ENCODE results near the gene TTC31.

The TTC31 gene

GRCh38 chr2:74529357-74530238, 46.7 kb downstream of the TTC31 start, which contains the start of the genes AUP1 and HTRA2:
Gene AUP1 (minus strand): TSS chr2:74529706. CDS start chr2:74529629, 77 bp downstream.
Gene HTRA2 (plus strand): TSS chr2:74529933. CDS start chr2:74530007, 74 bp downstream.
- no peak within 1 kb of the TSS for H3K23ac ChIP-seq (ENCODE audit: low read length)
- H3K4me2 ChIP-seq (ENCODE audit: low read length), result peak within 1 kb of the TSS; percentile 73
- H2BK120ac ChIP-seq (ENCODE audit: low read depth, low read length), result no peak within 1 kb of the TSS
- no peak within 1 kb of the TSS for H2BK15ac ChIP-seq (replicated peaks; ENCODE audit: low read depth)
- H4K5ac ChIP-seq (ENCODE audit: low read length), result no peak within 1 kb of the TSS
- H3K79me1 ChIP-seq (ENCODE audit: low read length), result peaks cover 17% of the 10 kb centered on the region
- peak within 1 kb of the TSS; percentile 91 for H2AK5ac ChIP-seq (ENCODE audit: low read length)
- no peak within 1 kb of the TSS for H4K8ac ChIP-seq (ENCODE audit: low read depth, low read length)
- H3K4me1 ChIP-seq (ENCODE audit: control insufficient read depth, low read depth, low read length), result peaks cover 8% of the 10 kb centered on the region
- H3K79me2 ChIP-seq (ENCODE audit: control insufficient read depth, insufficient read depth, low read length), result peaks cover 16% of the 10 kb centered on the region
- DNase-seq, result peak; percentile 100
- H3K27ac ChIP-seq (ENCODE audit: low read depth, low read length), result no peak within 1 kb of the TSS
- H3K4me3 ChIP-seq (ENCODE audit: low read length), result peak within 1 kb of the TSS; percentile 75
- peak within 1 kb of the TSS; percentile 81 for H3K9ac ChIP-seq (ENCODE audit: low read length)
- no peaks in the 10 kb centered on the region for H3K27me3 ChIP-seq (ENCODE audit: insufficient read depth, low read length, poor library complexity)
- no peak within 1 kb of the TSS for H2BK5ac ChIP-seq (ENCODE audit: low read length)
- H3K4ac ChIP-seq (ENCODE audit: low read depth, low read length), result peak within 1 kb of the TSS; percentile 70
- H3K36me3 ChIP-seq (ENCODE audit: control insufficient read depth, insufficient read depth, low read length), result peaks cover 6% of the 10 kb centered on the region
- H3K18ac ChIP-seq (ENCODE audit: low read length), result peak within 1 kb of the TSS; percentile 72
- peak within 1 kb of the TSS; percentile 91 for H3K56ac ChIP-seq (ENCODE audit: low read length)
- WGBS (ENCODE audit: extremely low coverage, insufficient coverage, low lambda C conversion rate), result no CpG with 5 or more reads among the region's 87 CpGs

GRCh38 chr2:74530239-74531187, 47.6 kb downstream of the TTC31 start:
- Histone ChIP-seq H3K27ac (ENCODE audit: low read depth, low read length) (no peak overlapping the region), H3K27me3 (ENCODE audit: insufficient read depth, low read length, poor library complexity) (no peaks in the 10 kb centered on the region), H3K4me2 (ENCODE audit: low read length) (peak overlapping the region; percentile 43), H3K36me3 (ENCODE audit: control insufficient read depth, insufficient read depth, low read length) (peaks cover 6% of the 10 kb centered on the region), H3K4me3 (ENCODE audit: low read length) (peak overlapping the region; percentile 75), H3K18ac (ENCODE audit: low read length) (peak overlapping the region; percentile 72), H4K5ac (ENCODE audit: low read length) (no peak overlapping the region), H3K9ac (ENCODE audit: low read length) (peak overlapping the region; percentile 81), H3K4ac (ENCODE audit: low read depth, low read length) (peak overlapping the region; percentile 70), H2BK5ac (ENCODE audit: low read length) (no peak overlapping the region), H3K56ac (ENCODE audit: low read length) (peak overlapping the region; percentile 91), H2BK15ac (replicated peaks; ENCODE audit: low read depth) (no peak overlapping the region), H2AK5ac (ENCODE audit: low read length) (no peak overlapping the region), H3K23ac (ENCODE audit: low read length) (no peak overlapping the region), H3K4me1 (ENCODE audit: control insufficient read depth, low read depth, low read length) (peaks cover 8% of the 10 kb centered on the region), H2BK120ac (ENCODE audit: low read depth, low read length) (no peak overlapping the region), H3K79me1 (ENCODE audit: low read length) (peaks cover 17% of the 10 kb centered on the region), H4K8ac (ENCODE audit: low read depth, low read length) (no peak overlapping the region), H3K79me2 (ENCODE audit: control insufficient read depth, insufficient read depth, low read length) (peaks cover 16% of the 10 kb centered on the region)
- peak; percentile 67 for DNase-seq
- WGBS (ENCODE audit: extremely low coverage, insufficient coverage, low lambda C conversion rate), result no CpG with 5 or more reads among the region's 54 CpGs

GRCh38 chr2:74531666-74532065, 48.8 kb downstream of the TTC31 start:
- Histone ChIP-seq H3K23ac (ENCODE audit: low read length) (no peak overlapping the region), H3K4me3 (ENCODE audit: low read length) (no peak overlapping the region)

GRCh38 chr2:74532222-74532621, 49.3 kb downstream of the TTC31 start:
- DNase-seq, result no peak
- no peak overlapping the region for H3K56ac ChIP-seq (ENCODE audit: low read length)
- H3K4ac ChIP-seq (ENCODE audit: low read depth, low read length), result no peak overlapping the region
- H3K9ac ChIP-seq (ENCODE audit: low read length), result no peak overlapping the region
- H3K4me2 ChIP-seq (ENCODE audit: low read length), result no peak overlapping the region
- no peak overlapping the region for H3K4me3 ChIP-seq (ENCODE audit: low read length)
- H3K79me2 ChIP-seq (ENCODE audit: control insufficient read depth, insufficient read depth, low read length), result peaks cover 16% of the 10 kb centered on the region
- H3K4me1 ChIP-seq (ENCODE audit: control insufficient read depth, low read depth, low read length), result peaks cover 8% of the 10 kb centered on the region
- H3K27me3 ChIP-seq (ENCODE audit: insufficient read depth, low read length, poor library complexity), result no peaks in the 10 kb centered on the region
- no peak overlapping the region for H2BK120ac ChIP-seq (ENCODE audit: low read depth, low read length)
- no peak overlapping the region for H4K5ac ChIP-seq (ENCODE audit: low read length)
- H2BK5ac ChIP-seq (ENCODE audit: low read length), result no peak overlapping the region
- H3K23ac ChIP-seq (ENCODE audit: low read length), result no peak overlapping the region
- peaks cover 17% of the 10 kb centered on the region for H3K79me1 ChIP-seq (ENCODE audit: low read length)
- H3K18ac ChIP-seq (ENCODE audit: low read length), result no peak overlapping the region
- H3K27ac ChIP-seq (ENCODE audit: low read depth, low read length), result no peak overlapping the region
- no peak overlapping the region for H2AK5ac ChIP-seq (ENCODE audit: low read length)
- peaks cover 2% of the 10 kb centered on the region for H3K36me3 ChIP-seq (ENCODE audit: control insufficient read depth, insufficient read depth, low read length)
- no peak overlapping the region for H2BK15ac ChIP-seq (replicated peaks; ENCODE audit: low read depth)
- H4K8ac ChIP-seq (ENCODE audit: low read depth, low read length), result no peak overlapping the region

More at GRCh38 chr2:74531666-74532065, 48.8 kb downstream of the TTC31 start:
- H3K18ac ChIP-seq (ENCODE audit: low read length), result no peak overlapping the region
- H2BK15ac ChIP-seq (replicated peaks; ENCODE audit: low read depth), result no peak overlapping the region
- no peak for DNase-seq
- H3K27me3 ChIP-seq (ENCODE audit: insufficient read depth, low read length, poor library complexity), result no peaks in the 10 kb centered on the region
- no peak overlapping the region for H2BK120ac ChIP-seq (ENCODE audit: low read depth, low read length)
- peaks cover 17% of the 10 kb centered on the region for H3K79me1 ChIP-seq (ENCODE audit: low read length)
- H3K4ac ChIP-seq (ENCODE audit: low read depth, low read length), result no peak overlapping the region
- H3K4me1 ChIP-seq (ENCODE audit: control insufficient read depth, low read depth, low read length), result peaks cover 8% of the 10 kb centered on the region
- H3K36me3 ChIP-seq (ENCODE audit: control insufficient read depth, insufficient read depth, low read length), result peaks cover 6% of the 10 kb centered on the region
- H3K79me2 ChIP-seq (ENCODE audit: control insufficient read depth, insufficient read depth, low read length), result peaks cover 16% of the 10 kb centered on the region
- H2BK5ac ChIP-seq (ENCODE audit: low read length), result no peak overlapping the region
- WGBS (ENCODE audit: extremely low coverage, insufficient coverage, low lambda C conversion rate), result no CpG with 5 or more reads among the region's 7 CpGs
- H2AK5ac ChIP-seq (ENCODE audit: low read length), result no peak overlapping the region
- H3K56ac ChIP-seq (ENCODE audit: low read length), result no peak overlapping the region
- H4K5ac ChIP-seq (ENCODE audit: low read length), result no peak overlapping the region
- no peak overlapping the region for H4K8ac ChIP-seq (ENCODE audit: low read depth, low read length)
- no peak overlapping the region for H3K9ac ChIP-seq (ENCODE audit: low read length)
- no peak overlapping the region for H3K27ac ChIP-seq (ENCODE audit: low read depth, low read length)
- no peak overlapping the region for H3K4me2 ChIP-seq (ENCODE audit: low read length)

GRCh38 chr2:74533464-74533863, 50.6 kb downstream of the TTC31 start:
- Histone ChIP-seq H4K5ac (ENCODE audit: low read length) (no peak overlapping the region), H3K36me3 (ENCODE audit: control insufficient read depth, insufficient read depth, low read length) (no peaks in the 10 kb centered on the region), H4K8ac (ENCODE audit: low read depth, low read length) (no peak overlapping the region), H2BK15ac (replicated peaks; ENCODE audit: low read depth) (no peak overlapping the region), H3K79me1 (ENCODE audit: low read length) (peaks cover 8% of the 10 kb centered on the region), H3K4me3 (ENCODE audit: low read length) (no peak overlapping the region), H3K27ac (ENCODE audit: low read depth, low read length) (no peak overlapping the region), H3K56ac (ENCODE audit: low read length) (no peak overlapping the region), H3K18ac (ENCODE audit: low read length) (no peak overlapping the region), H2BK5ac (ENCODE audit: low read length) (no peak overlapping the region), H3K4me2 (ENCODE audit: low read length) (no peak overlapping the region), H3K79me2 (ENCODE audit: control insufficient read depth, insufficient read depth, low read length) (peaks cover 7% of the 10 kb centered on the region), H2BK120ac (ENCODE audit: low read depth, low read length) (no peak overlapping the region), H3K27me3 (ENCODE audit: insufficient read depth, low read length, poor library complexity) (no peaks in the 10 kb centered on the region), H3K4ac (ENCODE audit: low read depth, low read length) (no peak overlapping the region), H3K9ac (ENCODE audit: low read length) (no peak overlapping the region), H3K23ac (ENCODE audit: low read length) (no peak overlapping the region), H3K4me1 (ENCODE audit: control insufficient read depth, low read depth, low read length) (peaks cover 4% of the 10 kb centered on the region), H2AK5ac (ENCODE audit: low read length) (no peak overlapping the region)
- whole genome bisulfite sequencing (ENCODE audit: extremely low coverage, insufficient coverage, low lambda C conversion rate), result no CpG with 5 or more reads among the region's 4 CpGs
- no peak for DNase-seq

Measured in mesendoderm (in vitro differentiated cells).